HG03378 (cell line): Measurements from ENCODE around the gene LAMA2.

Experiments used
- ATAC-seq: cut with Tn5 transposase; IDR thresholded peaks from one replicate; pipeline ENCODE4 v1.9.1; 2021; ENCODE audit warnings: mild to moderate bottlenecking, moderate library complexity; ENCODE audit not compliant: unreplicated experiment

Gene LAMA2

DNA sequence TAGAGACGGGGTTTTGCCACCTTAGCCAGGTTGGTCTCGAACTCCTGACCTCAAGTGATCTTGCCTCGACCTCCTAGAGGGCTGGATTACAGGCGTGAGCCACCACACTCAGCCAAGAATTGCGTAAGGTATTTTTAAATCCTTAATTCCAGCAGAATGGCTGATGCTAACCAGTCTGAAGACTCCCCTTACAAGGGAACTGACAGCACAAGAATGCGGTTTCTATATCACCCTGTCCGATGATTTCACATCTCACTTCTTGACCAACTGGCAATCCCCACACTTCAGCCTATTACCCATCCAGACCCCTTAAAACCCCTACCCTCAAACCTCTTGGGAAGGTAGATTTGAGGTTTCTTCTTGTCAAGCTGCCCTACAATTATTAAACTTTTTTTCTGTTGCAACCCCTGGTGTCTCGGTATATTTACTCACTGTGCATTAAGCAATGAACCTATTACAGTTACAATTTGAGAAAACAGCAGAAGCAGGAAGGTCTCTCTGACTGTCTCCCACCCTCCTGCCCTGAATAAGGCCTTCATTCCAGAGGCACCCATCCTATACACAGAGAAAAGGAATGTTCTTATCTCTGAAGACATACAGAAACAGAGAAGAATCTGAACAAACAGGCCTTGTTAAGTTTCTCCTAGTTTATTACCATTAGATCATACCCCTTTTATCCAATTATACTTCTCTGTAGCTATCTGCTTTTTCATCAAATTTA, 662.1 kb downstream of the LAMA2 start:
- ATAC-seq: no peak

DNA sequence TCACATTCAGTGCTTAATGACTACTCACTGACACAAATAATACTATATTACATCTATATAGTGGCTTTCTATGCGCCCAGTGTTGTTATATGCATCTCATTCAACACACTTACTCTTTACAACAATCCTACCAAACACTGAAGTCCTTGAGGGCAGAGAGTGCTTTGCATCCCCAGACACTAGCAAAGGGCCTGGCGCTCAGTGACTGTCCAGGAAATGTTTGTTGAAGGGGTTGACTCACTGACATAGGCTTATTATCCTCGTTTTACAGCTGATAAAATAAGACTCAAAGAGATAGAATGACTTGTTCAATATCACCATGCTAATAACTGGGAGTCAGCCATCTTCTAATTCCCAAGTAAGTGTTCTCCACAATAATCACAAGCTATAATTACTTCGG, 663.8 kb downstream of the LAMA2 start:
- no peak for ATAC-seq

GRCh38 chr6:129551486-129551885, 668.5 kb downstream of the LAMA2 start:
- ATAC-seq: no peak

- ATAC-seq: no peak
These were observed 669.5 kb downstream of the LAMA2 start for GRCh38 chr6:129552413-129552812.

DNA sequence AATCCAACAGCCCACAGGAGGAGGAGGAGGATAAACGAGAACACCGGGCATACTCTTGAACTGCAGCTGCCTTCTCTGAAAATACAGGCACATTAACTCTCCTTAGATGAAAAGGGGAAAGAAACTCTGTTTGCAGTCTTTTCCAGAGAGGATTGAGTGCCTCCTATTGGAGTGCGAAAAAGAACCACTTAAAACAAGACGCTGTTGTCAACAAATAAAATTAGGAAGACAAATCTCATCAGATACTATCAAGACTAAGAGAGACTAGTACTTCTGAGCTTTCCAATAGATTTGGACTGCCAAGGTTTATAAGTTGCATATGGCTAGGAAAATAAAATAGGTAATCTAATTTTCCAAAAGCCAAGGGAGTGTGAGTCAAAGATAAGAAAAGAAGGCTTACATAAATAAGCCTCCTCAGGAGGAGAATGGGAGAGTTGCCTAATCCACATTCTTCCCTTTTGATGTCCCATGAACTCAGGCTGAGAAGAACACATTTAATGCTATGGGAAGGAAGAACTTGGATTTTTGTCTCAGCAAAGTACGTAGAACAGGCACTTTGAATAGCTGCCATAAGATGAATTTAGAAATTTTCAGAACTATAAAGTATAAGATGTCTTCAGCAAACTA, 672.4 kb downstream of the LAMA2 start:
- no peak for ATAC-seq

DNA sequence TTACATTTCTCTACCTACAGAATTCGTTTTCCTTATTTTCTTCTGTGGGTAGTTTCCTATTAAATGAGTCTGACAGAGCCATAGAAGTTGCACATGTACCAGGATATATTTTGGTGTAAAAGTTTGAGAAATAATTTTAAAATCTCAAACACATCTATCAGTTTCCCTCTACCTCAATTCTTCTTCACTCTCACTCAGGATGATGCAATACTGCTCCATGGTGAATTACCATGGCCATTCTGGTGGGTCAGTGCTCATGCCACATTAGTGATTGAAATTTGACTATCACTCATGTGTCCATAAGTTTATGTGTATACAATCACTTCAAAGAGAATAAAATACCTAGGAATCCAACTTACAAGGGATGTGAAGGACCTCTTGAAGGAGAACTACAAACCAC, 675.3 kb downstream of the LAMA2 start:
- no peak for ATAC-seq

- no peak for ATAC-seq
These were observed 682.4 kb downstream of the LAMA2 start for GRCh38 chr6:129565366-129565765.

- ATAC-seq: no peak
These were observed 682.9 kb downstream of the LAMA2 start for GRCh38 chr6:129565811-129566210.
